ENCODE measurements around the gene OR6B2.

OR6B2 gene

GRCh38 chr2:240030379-240031094, at the start of gene OR6B2:
OR6B2 (minus strand) TSS chr2:240030429; CDS start chr2:240030429, 0 bp downstream.
- TF ChIP-seq CTCF (IDR thresholded peaks at IDR 0.05; ENCODE audit: insufficient read depth, low read depth, low read length, missing control alignments): no peak
- DNase-seq (ENCODE audit: low read depth): no peak
- H3K4me3 ChIP-seq (ENCODE audit: low read length): no peak within 1 kb of the TSS

- no peak for DNase-seq (ENCODE audit: low read depth)
- H3K4me3 ChIP-seq (ENCODE audit: low read length): no peak overlapping the region
- no peak for TF ChIP-seq CTCF (IDR thresholded peaks at IDR 0.05; ENCODE audit: insufficient read depth, low read depth, low read length, missing control alignments)
Observed at GRCh38 chr2:240078631-240079030, 48.4 kb upstream of the OR6B2 start.

GRCh38 chr2:240077442-240077841, 47.2 kb upstream of the OR6B2 start:
- no peak for DNase-seq (ENCODE audit: low read depth)
- TF ChIP-seq CTCF (IDR thresholded peaks at IDR 0.05; ENCODE audit: insufficient read depth, low read depth, low read length, missing control alignments): no peak
- no peak overlapping the region for H3K4me3 ChIP-seq (ENCODE audit: low read length)

GRCh38 chr2:240074545-240074944, 44.3 kb upstream of the OR6B2 start:
- no peak for TF ChIP-seq CTCF (IDR thresholded peaks at IDR 0.05; ENCODE audit: insufficient read depth, low read depth, low read length, missing control alignments)
- no peak for DNase-seq (ENCODE audit: low read depth)
- H3K4me3 ChIP-seq (ENCODE audit: low read length): no peak overlapping the region

- no peak for TF ChIP-seq CTCF (IDR thresholded peaks at IDR 0.05; ENCODE audit: insufficient read depth, low read depth, low read length, missing control alignments)
- DNase-seq (ENCODE audit: low read depth): no peak
- no peak overlapping the region for H3K4me3 ChIP-seq (ENCODE audit: low read length)
Observed at GRCh38 chr2:240070907-240071306, 40.7 kb upstream of the OR6B2 start.

GRCh38 chr2:240069829-240070228, 39.6 kb upstream of the OR6B2 start:
- DNase-seq (ENCODE audit: low read depth): peak; percentile 63
- H3K4me3 ChIP-seq (ENCODE audit: low read length): no peak overlapping the region
- TF ChIP-seq CTCF (IDR thresholded peaks at IDR 0.05; ENCODE audit: insufficient read depth, low read depth, low read length, missing control alignments): no peak

GRCh38 chr2:240068193-240068592, 38.0 kb upstream of the OR6B2 start:
- no peak for DNase-seq (ENCODE audit: low read depth)
- no peak for TF ChIP-seq CTCF (IDR thresholded peaks at IDR 0.05; ENCODE audit: insufficient read depth, low read depth, low read length, missing control alignments)

More at GRCh38 chr2:240068193-240068592, 38.0 kb upstream of the OR6B2 start:
- no peak overlapping the region for H3K4me3 ChIP-seq (ENCODE audit: low read length)
